GM12864 (cell line): ENCODE results near the gene NR2F2.

Experiments
- DNase-seq: peaks from one replicate; pipeline ENCODE4 v3.0.0-alpha.2; 2011; ENCODE audit warnings: low read depth
- H3K4me3 ChIP-seq: 2 replicates; pipeline ENCODE4 v1.5.1; 2011; ENCODE audit warnings: mild to moderate bottlenecking, low read depth, low read length, control low read depth
- TF ChIP-seq, protein P1 (sequence below): IDR thresholded peaks from 2 replicates; pipeline ENCODE4 v1.5.1; 2011; ENCODE audit warnings: low read depth, mild to moderate bottlenecking, moderate library complexity, low read length, control low read depth, inconsistent platforms; ENCODE audit errors: missing control alignments

Gene NR2F2

DNA sequence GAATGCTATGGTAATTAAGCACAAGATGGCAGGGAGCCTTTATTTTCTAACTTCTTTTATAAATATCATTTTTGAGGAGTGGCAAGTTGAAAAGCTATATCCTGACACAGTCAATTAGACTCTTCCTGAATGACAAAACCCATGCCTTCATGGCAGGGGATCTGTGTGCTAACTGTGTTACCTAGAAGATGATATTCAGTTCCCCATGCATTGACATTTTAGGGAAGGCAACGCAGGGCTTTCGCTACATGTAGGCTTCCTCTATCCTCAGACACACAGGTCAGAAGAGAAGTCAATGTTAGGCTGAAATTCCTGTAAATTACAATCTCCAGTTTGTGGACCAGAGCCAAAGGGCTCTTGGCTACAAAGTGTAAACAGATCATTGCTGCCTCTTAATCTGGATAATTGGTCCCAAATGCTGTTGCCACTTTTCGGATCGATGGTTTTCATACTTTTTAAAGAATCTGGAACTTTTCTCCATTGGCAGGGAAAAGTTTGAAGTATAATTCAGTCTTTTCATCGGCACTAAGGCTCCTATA lies 22.6 kb upstream of the NR2F2 start:
- TF ChIP-seq, protein P1, sequence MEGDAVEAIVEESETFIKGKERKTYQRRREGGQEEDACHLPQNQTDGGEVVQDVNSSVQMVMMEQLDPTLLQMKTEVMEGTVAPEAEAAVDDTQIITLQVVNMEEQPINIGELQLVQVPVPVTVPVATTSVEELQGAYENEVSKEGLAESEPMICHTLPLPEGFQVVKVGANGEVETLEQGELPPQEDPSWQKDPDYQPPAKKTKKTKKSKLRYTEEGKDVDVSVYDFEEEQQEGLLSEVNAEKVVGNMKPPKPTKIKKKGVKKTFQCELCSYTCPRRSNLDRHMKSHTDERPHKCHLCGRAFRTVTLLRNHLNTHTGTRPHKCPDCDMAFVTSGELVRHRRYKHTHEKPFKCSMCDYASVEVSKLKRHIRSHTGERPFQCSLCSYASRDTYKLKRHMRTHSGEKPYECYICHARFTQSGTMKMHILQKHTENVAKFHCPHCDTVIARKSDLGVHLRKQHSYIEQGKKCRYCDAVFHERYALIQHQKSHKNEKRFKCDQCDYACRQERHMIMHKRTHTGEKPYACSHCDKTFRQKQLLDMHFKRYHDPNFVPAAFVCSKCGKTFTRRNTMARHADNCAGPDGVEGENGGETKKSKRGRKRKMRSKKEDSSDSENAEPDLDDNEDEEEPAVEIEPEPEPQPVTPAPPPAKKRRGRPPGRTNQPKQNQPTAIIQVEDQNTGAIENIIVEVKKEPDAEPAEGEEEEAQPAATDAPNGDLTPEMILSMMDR = no peak
- DNase-seq = no peak
- no peak overlapping the region for H3K4me3 ChIP-seq

DNA sequence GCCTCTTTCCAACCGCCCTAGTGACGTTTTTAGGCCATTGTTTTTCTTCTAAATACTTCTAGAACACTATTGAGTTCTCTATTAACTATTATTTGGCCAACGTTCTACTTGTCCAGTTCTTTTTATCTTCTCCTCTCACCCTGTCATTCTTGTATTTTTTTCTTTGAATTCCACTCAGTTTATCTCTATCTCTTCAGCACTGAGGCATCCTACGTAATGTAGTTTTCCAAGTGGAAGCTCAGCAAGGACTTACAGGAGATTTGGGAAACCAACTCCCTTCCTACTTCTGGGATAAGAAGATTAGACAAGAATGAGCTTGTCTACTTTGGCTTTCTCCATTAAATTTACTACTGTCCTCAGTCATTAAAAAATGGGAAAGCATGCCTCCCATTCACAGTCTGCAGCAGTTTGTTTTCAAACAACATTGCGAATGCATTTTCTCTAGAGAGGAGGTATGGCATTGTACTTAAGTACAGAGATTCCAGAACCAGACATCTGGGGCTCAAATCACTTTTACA lies 21.3 kb upstream of the NR2F2 start:
- DNase-seq = no peak
- H3K4me3 ChIP-seq = no peak overlapping the region

DNA sequence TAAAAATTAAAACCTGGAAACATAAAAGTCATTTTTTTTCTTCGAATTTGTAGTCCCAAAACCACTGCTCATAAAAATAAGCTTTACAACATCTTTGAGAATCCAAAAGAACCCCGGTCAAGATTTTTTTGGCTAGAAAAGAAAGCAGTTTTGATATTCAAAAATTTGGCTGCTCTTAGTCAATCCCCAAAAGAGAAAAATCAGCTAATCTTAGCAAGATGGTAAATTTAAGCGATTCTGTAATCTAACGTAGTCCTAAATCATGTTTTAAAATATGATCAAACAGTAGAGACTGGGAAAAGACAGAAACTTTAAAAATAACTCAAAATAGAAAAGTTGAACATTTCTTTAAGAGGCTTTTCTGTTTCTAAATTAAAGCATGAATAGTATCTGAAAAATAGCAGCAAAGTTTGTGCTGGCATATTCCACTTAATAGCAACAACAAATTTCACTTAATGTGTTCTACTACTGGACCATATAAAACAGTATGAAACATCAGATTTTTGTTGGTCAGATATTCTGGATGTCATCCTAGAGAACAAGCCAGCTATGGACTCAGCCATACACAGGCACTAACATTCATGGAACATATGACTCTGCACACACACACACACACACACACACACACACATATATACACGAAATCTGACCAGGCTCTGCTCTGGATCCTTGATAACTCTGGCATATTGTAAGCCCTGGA lies 19.1 kb upstream of the NR2F2 start:
- TF ChIP-seq, protein P1 = no peak
- H3K4me3 ChIP-seq = no peak overlapping the region
- no peak for DNase-seq

More for the DNA sequence above, 21.3 kb upstream of the NR2F2 start:
- TF ChIP-seq, protein P1 = no peak

DNA sequence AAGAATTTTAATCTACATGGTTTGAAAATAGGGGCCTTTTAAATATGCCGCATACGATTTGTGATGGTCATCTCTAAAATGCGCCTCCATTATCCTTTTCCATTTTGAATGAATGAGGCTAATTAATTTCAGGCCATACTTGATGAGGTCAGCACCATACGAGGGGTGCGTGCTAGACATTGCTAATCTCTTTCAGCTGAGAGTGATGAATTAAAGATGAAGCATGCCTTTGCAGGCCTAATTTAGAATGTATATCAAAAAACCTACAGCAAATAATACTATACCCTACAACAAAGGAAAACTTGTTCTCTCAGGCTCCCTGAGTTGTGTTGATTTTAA lies 18.6 kb upstream of the NR2F2 start:
- no peak for DNase-seq
- TF ChIP-seq, protein P1 = no peak
- H3K4me3 ChIP-seq = no peak overlapping the region

DNA sequence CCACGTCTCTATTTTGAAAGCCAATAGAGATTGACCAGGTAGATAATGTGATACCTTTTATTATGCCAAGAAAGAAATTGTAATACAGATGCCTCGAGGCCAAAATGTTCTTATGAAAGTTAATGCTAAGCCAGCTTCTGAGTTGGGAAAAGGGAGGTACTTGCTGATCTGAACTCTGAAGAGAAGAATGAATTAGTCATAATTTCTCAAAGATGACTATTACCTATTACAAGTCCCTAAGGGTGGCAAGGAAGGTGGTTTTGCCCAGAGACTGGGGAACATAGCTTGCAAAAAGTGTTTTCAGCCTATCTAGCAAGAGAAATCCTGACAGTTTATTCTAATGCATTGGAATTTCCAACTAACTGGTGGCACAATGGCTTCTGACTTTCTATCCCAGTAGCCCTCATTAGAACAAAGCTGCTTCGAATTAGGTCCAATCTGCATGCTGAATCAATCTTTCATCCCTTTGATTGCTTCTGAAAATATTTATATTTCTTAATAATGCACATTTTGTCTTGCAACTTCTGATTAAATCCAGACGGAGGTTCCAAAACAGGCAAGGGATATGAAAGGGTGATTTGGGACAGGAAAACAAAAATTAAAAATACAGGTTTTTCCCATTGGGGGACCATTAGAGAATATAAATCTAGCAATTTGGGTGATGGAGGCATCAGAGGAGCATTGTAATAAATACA lies 17.7 kb upstream of the NR2F2 start:
- no peak for DNase-seq
- H3K4me3 ChIP-seq = no peak overlapping the region
- TF ChIP-seq, protein P1 = no peak

DNA sequence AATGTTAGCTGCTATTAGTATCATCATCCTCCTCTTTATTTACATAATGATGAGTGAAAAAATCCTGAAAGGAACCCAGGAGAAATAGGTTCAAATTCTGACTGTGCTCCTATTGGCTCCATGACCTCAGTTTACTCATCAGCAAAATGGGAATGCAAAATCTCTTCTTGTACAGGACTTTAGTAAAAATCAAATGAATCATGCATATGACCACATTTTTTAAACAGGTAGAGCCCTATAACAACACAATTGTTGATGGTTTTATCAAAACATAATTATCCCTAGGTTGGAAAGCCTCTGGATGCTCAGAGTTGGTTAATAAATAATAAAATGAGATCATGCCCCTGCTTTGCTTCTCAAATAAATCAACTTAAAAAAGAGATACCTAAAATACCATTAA lies 16.0 kb upstream of the NR2F2 start:
- TF ChIP-seq, protein P1 = no peak
- H3K4me3 ChIP-seq = no peak overlapping the region
- DNase-seq = no peak
